NT2/D1 (cell line): Measurements from ENCODE around the gene RTKN.

Experiments used
- DNase-seq: peaks from one replicate; pipeline ENCODE4 v3.0.0-alpha.2; 2011; ENCODE audit warnings: low read depth, low spot score
- H3K27me3 ChIP-seq: 2 replicates; pipeline ENCODE4 v1.6.0; 2011; ENCODE audit warnings: mild to moderate bottlenecking; ENCODE audit not compliant: insufficient read length, insufficient read depth
- H3K36me3 ChIP-seq: 2 replicates; pipeline ENCODE4 v1.6.1; 2011; ENCODE audit warnings: mild to moderate bottlenecking, low read length, mixed read lengths; ENCODE audit not compliant: insufficient read depth, insufficient read length
- H3K4me1 ChIP-seq: 2 replicates; pipeline ENCODE4 v1.5.1; 2011; ENCODE audit not compliant: insufficient read depth, insufficient read length
- H3K4me3 ChIP-seq: 2 replicates; pipeline ENCODE4 v1.5.1; 2011; ENCODE audit warnings: low read depth; ENCODE audit not compliant: insufficient read length
- H3K9ac ChIP-seq: 2 replicates; pipeline ENCODE4 v1.6.0; 2011; ENCODE audit warnings: low read depth; ENCODE audit not compliant: insufficient read length
- H3K9me3 ChIP-seq: 2 replicates; pipeline ENCODE4 v1.5.1; 2011; ENCODE audit warnings: mild to moderate bottlenecking, low read length; ENCODE audit not compliant: insufficient read depth
- SUZ12 ChIP-seq: IDR thresholded peaks from 2 replicates; pipeline ENCODE4 v1.6.1; 2011; ENCODE audit not compliant: insufficient read length, insufficient read depth; ENCODE audit errors: extremely low read depth
- YY1 ChIP-seq: IDR thresholded peaks from 2 replicates; pipeline ENCODE4 v1.6.1; 2011; ENCODE audit not compliant: insufficient read length, insufficient read depth
- ZNF274 ChIP-seq: IDR thresholded peaks from 2 replicates; pipeline ENCODE4 v1.6.1; 2011; ENCODE audit warnings: mild to moderate bottlenecking, low read depth, low read length

RTKN gene

GRCh38 chr2:74429487-74430451, 12.0 kb downstream of the RTKN start:
- H3K4me3 ChIP-seq: no peak overlapping the region
- H3K9ac ChIP-seq: no peak overlapping the region
- H3K4me1 ChIP-seq: peaks cover 2% of the 10 kb centered on the region
- DNase-seq: no peak
- TF ChIP-seq ZNF274 (no peak), YY1 (no peak), SUZ12 (no peak)
- no peaks in the 10 kb centered on the region for H3K27me3 ChIP-seq
- H3K36me3 ChIP-seq: peaks cover 77% of the 10 kb centered on the region
- no peaks in the 10 kb centered on the region for H3K9me3 ChIP-seq

- peaks cover 80% of the 10 kb centered on the region for H3K36me3 ChIP-seq
- H3K9me3 ChIP-seq: no peaks in the 10 kb centered on the region
- no peaks in the 10 kb centered on the region for H3K27me3 ChIP-seq
- H3K4me1 ChIP-seq: peaks cover 2% of the 10 kb centered on the region
- TF ChIP-seq ZNF274 (no peak), SUZ12 (no peak), YY1 (no peak)
- DNase-seq: no peak
- no peak overlapping the region for H3K9ac ChIP-seq
- H3K4me3 ChIP-seq: no peak overlapping the region
Measured at GRCh38 chr2:74428675-74429074, 13.1 kb downstream of the RTKN start.

GRCh38 chr2:74427551-74427950, 14.2 kb downstream of the RTKN start:
- no peak for DNase-seq
- H3K9me3 ChIP-seq: no peaks in the 10 kb centered on the region
- no peak overlapping the region for H3K9ac ChIP-seq
- H3K27me3 ChIP-seq: no peaks in the 10 kb centered on the region
- peaks cover 78% of the 10 kb centered on the region for H3K36me3 ChIP-seq
- TF ChIP-seq SUZ12 (no peak), YY1 (no peak), ZNF274 (no peak)
- H3K4me1 ChIP-seq: peaks cover 2% of the 10 kb centered on the region
- H3K4me3 ChIP-seq: no peak overlapping the region

- Histone ChIP-seq H3K4me3 (no peak overlapping the region), H3K4me1 (peaks cover 4% of the 10 kb centered on the region), H3K9me3 (no peaks in the 10 kb centered on the region), H3K36me3 (peaks cover 66% of the 10 kb centered on the region), H3K9ac (no peak overlapping the region), H3K27me3 (peaks cover 1% of the 10 kb centered on the region)
- DNase-seq: no peak
- no peak for TF ChIP-seq SUZ12
- TF ChIP-seq ZNF274: no peak
- no peak for TF ChIP-seq YY1
Measured at GRCh38 chr2:74426181-74426758, 15.5 kb downstream of the RTKN start.

- Histone ChIP-seq H3K9ac (no peak overlapping the region), H3K4me3 (no peak overlapping the region), H3K4me1 (peaks cover 4% of the 10 kb centered on the region), H3K36me3 (peaks cover 60% of the 10 kb centered on the region), H3K27me3 (peaks cover 9% of the 10 kb centered on the region), H3K9me3 (no peaks in the 10 kb centered on the region)
- TF ChIP-seq YY1 (no peak), ZNF274 (no peak), SUZ12 (no peak)
- DNase-seq: no peak
Measured at GRCh38 chr2:74425523-74425922, 16.2 kb downstream of the RTKN start.

GRCh38 chr2:74424995-74425406, 16.7 kb downstream of the RTKN start:
- peaks cover 54% of the 10 kb centered on the region for H3K36me3 ChIP-seq
- peaks cover 4% of the 10 kb centered on the region for H3K4me1 ChIP-seq

More at GRCh38 chr2:74424995-74425406, 16.7 kb downstream of the RTKN start:
- Histone ChIP-seq H3K9ac (no peak overlapping the region), H3K27me3 (peaks cover 14% of the 10 kb centered on the region), H3K9me3 (no peaks in the 10 kb centered on the region), H3K4me3 (no peak overlapping the region)
- no peak for TF ChIP-seq ZNF274
- TF ChIP-seq YY1: no peak
- TF ChIP-seq SUZ12: no peak
- no peak for DNase-seq
